GM12878 (cell line): ENCODE measurements around the gene TIAM1. TPM values are rescaled to one million over a fixed set of nuclear protein-coding genes. Genes with fewer than 3 reads are reported as not detected.
A peak's percentile ranks its signal among the peaks of the same experiment; 100 is the strongest.

ENCODE experiments used
- BACH1 ChIP-seq: fragments of 450-650 bp; IDR thresholded peaks from 2 replicates; pipeline ENCODE4 v1.6.1; 2017; ENCODE audit warnings: mild to moderate bottlenecking, borderline replicate concordance
- ESRRA ChIP-seq: IDR thresholded peaks from 2 replicates; pipeline ENCODE4 v1.6.1; 2012; ENCODE audit warnings: mild to moderate bottlenecking, low read length, improper control_type of control experiment
- GABPA ChIP-seq: IDR thresholded peaks from 2 replicates; pipeline ENCODE4 v1.6.1; 2014; ENCODE audit warnings: antibody characterized with exemption, low read depth, mild to moderate bottlenecking, inconsistent platforms
- HDAC6 ChIP-seq: fragments of 200-600 bp; sonication (generic); IDR thresholded peaks from one replicate; pipeline ENCODE4 v1.8.0; 2017; ENCODE audit warnings: antibody characterized with exemption; ENCODE audit not compliant: unreplicated experiment
- MEF2B ChIP-seq: fragments of 450-650 bp; IDR thresholded peaks from 2 replicates; pipeline ENCODE4 v1.6.1; 2018; ENCODE audit warnings: mild to moderate bottlenecking, moderate library complexity; ENCODE audit not compliant: partially characterized antibody, poor library complexity, severe bottlenecking
- NBN ChIP-seq: fragments of 450-650 bp; IDR thresholded peaks from 2 replicates; pipeline ENCODE4 v1.6.1; 2016
- NFYA ChIP-seq: IDR thresholded peaks from 2 replicates; pipeline ENCODE4 v1.6.1; 2011; ENCODE audit warnings: low read depth, mild to moderate bottlenecking, low read length, improper control_type of control experiment, borderline replicate concordance
- PAX5 ChIP-seq: IDR thresholded peaks from 2 replicates; pipeline ENCODE4 v1.6.1; 2011; ENCODE audit warnings: low read depth, low read length, borderline replicate concordance
- PML ChIP-seq: IDR thresholded peaks from 2 replicates; pipeline ENCODE4 v1.6.1; 2012; ENCODE audit warnings: low read length, inconsistent platforms
- POLR2AphosphoS5 ChIP-seq: IDR thresholded peaks from 2 replicates; pipeline ENCODE4 v1.6.1; 2011; ENCODE audit warnings: mild to moderate bottlenecking, low read length, inconsistent platforms
- RAD51 ChIP-seq: fragments of 450-650 bp; IDR thresholded peaks from 2 replicates; pipeline ENCODE4 v1.6.1; 2016; ENCODE audit warnings: moderate library complexity, mild to moderate bottlenecking, inconsistent platforms
- RUNX3 ChIP-seq: IDR thresholded peaks from 2 replicates; pipeline ENCODE4 v1.6.1; 2012; ENCODE audit warnings: low read length, inconsistent platforms
- SREBF1 ChIP-seq: IDR thresholded peaks from 2 replicates; pipeline ENCODE4 v1.6.1; 2012; ENCODE audit warnings: mild to moderate bottlenecking, low read length
- SRF ChIP-seq, 2 experiments: IDR thresholded peaks; 2 replicates each; pipeline ENCODE4 v1.6.1; 2011; ENCODE audit warnings: low read depth in 2 of 2, low read length in 2 of 2, mild to moderate bottlenecking in 1 of 2, moderate library complexity in 1 of 2
- polyA plus RNA-seq, 11 experiments: library from polyadenylated mRNA; depleted of rRNA in 4 of 11; unstranded in 6 of 11; stranded (reverse) in 5 of 11; fragments of >200 nt; fragmentation: Nextera tagmentation in 4 of 11; fragmentation: Illumina TruSeq in 1 of 11; extraction: Ambion mirVana in 4 of 11; extraction: Trizol in 1 of 11; gene quantifications; 1 replicate in 1 of 11; 2 replicates in 10 of 11; pipeline versions ENCODE4 v1.2.1 to v1.2.3, GENCODE V29; 2011 to 2016; ENCODE audit warnings: inconsistent platforms in 2 of 11, missing spikeins in 2 of 11, low read depth in 1 of 11
- total RNA-seq, 4 experiments: library from RNA; depleted of rRNA in 3 of 4; stranded (reverse); fragments of >200 nt in 3 of 4; fragmentation: Illumina TruSeq in 1 of 4; extraction: Trizol in 1 of 4; gene quantifications; 2 replicates each; pipeline versions ENCODE4 v1.2.1 to v1.2.3, GENCODE V29; 2013 to 2021
- TF ChIP-seq, protein P1 (sequence below): IDR thresholded peaks from 2 replicates; pipeline ENCODE4 v1.6.1; 2012; ENCODE audit warnings: improper control_type of control experiment, low read depth, low read length; ENCODE audit not compliant: insufficient replicate concordance
- TF ChIP-seq, protein P2 (sequence below): fragments of 450-650 bp; IDR thresholded peaks from 2 replicates; pipeline ENCODE4 v1.6.1; 2017; ENCODE audit warnings: low read depth, mild to moderate bottlenecking, moderate library complexity
- TF ChIP-seq, protein P3 (sequence below): IDR thresholded peaks from 2 replicates; pipeline ENCODE4 v1.6.1; 2012; ENCODE audit warnings: low read length, inconsistent platforms
- TF ChIP-seq, protein P4 (sequence below): IDR thresholded peaks from 2 replicates; pipeline ENCODE4 v1.6.1; 2011; ENCODE audit warnings: low read depth, low read length, improper control_type of control experiment, borderline replicate concordance
- TF ChIP-seq, protein P5 (sequence below): fragments of 450-650 bp; IDR thresholded peaks from 2 replicates; pipeline ENCODE4 v1.6.1; 2017; ENCODE audit warnings: mild to moderate bottlenecking, low read depth, inconsistent platforms; ENCODE audit not compliant: poor library complexity, severe bottlenecking

The TIAM1 gene
- total and polyA plus RNA-seq, 10 of the 15 experiments (the other 5 are each of a cell fraction or from before 2014, with no cell fraction given) = 0.31 to 35.9 (median 0.78) TPM

DNA sequence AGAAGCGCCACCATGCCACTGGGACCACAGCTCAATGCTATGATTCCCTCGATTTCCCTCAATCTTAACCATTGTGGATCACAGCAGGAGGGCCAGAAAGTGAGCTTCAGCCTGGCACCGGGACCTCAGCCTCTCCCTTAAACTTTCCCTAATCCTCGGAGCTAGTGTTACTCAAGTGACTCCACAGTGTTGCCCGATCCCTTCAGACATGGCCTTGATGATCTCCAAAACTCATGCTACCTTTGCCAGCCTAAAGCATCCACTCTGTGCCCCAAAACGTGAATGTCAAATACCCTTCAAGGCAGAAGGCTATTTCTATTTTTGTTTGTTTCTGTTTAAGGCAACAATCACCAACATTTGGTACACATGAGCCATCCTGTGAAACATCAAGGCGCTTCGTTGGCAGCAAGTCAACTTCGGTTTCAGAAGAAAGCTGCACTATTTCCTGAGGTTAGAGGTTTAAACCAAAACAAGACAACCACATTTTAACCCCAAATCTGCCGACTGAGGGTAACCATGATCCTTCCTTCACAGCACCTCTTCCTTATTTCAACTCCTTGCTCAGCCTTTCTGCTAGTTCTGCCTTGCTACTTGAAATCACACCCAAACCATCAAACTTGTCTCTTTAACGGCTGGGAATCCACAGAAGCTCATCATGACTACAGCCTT is 211.4 kb downstream of the TIAM1 start (continued):
- TF ChIP-seq, protein P1, sequence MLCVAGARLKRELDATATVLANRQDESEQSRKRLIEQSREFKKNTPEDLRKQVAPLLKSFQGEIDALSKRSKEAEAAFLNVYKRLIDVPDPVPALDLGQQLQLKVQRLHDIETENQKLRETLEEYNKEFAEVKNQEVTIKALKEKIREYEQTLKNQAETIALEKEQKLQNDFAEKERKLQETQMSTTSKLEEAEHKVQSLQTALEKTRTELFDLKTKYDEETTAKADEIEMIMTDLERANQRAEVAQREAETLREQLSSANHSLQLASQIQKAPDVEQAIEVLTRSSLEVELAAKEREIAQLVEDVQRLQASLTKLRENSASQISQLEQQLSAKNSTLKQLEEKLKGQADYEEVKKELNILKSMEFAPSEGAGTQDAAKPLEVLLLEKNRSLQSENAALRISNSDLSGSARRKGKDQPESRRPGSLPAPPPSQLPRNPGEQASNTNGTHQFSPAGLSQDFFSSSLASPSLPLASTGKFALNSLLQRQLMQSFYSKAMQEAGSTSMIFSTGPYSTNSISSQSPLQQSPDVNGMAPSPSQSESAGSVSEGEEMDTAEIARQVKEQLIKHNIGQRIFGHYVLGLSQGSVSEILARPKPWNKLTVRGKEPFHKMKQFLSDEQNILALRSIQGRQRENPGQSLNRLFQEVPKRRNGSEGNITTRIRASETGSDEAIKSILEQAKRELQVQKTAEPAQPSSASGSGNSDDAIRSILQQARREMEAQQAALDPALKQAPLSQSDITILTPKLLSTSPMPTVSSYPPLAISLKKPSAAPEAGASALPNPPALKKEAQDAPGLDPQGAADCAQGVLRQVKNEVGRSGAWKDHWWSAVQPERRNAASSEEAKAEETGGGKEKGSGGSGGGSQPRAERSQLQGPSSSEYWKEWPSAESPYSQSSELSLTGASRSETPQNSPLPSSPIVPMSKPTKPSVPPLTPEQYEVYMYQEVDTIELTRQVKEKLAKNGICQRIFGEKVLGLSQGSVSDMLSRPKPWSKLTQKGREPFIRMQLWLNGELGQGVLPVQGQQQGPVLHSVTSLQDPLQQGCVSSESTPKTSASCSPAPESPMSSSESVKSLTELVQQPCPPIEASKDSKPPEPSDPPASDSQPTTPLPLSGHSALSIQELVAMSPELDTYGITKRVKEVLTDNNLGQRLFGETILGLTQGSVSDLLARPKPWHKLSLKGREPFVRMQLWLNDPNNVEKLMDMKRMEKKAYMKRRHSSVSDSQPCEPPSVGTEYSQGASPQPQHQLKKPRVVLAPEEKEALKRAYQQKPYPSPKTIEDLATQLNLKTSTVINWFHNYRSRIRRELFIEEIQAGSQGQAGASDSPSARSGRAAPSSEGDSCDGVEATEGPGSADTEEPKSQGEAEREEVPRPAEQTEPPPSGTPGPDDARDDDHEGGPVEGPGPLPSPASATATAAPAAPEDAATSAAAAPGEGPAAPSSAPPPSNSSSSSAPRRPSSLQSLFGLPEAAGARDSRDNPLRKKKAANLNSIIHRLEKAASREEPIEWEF = peak; percentile 24
- TF ChIP-seq BACH1 = no peak
- peak in 1 of 2 experiments; percentile 57; a peak in 1 of 4 replicates for TF ChIP-seq SRF (IDR thresholded peaks at IDR 0.05; ENCODE audit: low read depth in 2 of 2, low read length in 2 of 2)
- TF ChIP-seq GABPA = no peak
- TF ChIP-seq, protein P2, sequence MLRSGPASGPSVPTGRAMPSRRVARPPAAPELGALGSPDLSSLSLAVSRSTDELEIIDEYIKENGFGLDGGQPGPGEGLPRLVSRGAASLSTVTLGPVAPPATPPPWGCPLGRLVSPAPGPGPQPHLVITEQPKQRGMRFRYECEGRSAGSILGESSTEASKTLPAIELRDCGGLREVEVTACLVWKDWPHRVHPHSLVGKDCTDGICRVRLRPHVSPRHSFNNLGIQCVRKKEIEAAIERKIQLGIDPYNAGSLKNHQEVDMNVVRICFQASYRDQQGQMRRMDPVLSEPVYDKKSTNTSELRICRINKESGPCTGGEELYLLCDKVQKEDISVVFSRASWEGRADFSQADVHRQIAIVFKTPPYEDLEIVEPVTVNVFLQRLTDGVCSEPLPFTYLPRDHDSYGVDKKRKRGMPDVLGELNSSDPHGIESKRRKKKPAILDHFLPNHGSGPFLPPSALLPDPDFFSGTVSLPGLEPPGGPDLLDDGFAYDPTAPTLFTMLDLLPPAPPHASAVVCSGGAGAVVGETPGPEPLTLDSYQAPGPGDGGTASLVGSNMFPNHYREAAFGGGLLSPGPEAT = peak; percentile 75
- TF ChIP-seq, protein P3, sequence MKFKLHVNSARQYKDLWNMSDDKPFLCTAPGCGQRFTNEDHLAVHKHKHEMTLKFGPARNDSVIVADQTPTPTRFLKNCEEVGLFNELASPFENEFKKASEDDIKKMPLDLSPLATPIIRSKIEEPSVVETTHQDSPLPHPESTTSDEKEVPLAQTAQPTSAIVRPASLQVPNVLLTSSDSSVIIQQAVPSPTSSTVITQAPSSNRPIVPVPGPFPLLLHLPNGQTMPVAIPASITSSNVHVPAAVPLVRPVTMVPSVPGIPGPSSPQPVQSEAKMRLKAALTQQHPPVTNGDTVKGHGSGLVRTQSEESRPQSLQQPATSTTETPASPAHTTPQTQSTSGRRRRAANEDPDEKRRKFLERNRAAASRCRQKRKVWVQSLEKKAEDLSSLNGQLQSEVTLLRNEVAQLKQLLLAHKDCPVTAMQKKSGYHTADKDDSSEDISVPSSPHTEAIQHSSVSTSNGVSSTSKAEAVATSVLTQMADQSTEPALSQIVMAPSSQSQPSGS = peak; percentile 36; the same call in 1 of the 2 replicates
- no peak for TF ChIP-seq HDAC6
- TF ChIP-seq SREBF1 = no peak
- TF ChIP-seq, protein P4, sequence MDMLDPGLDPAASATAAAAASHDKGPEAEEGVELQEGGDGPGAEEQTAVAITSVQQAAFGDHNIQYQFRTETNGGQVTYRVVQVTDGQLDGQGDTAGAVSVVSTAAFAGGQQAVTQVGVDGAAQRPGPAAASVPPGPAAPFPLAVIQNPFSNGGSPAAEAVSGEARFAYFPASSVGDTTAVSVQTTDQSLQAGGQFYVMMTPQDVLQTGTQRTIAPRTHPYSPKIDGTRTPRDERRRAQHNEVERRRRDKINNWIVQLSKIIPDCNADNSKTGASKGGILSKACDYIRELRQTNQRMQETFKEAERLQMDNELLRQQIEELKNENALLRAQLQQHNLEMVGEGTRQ = no peak
- TF ChIP-seq RUNX3 = peak; percentile 88
- TF ChIP-seq NBN = peak; percentile 64; the same call in 1 of the 2 replicates
- TF ChIP-seq POLR2AphosphoS5 = no peak
- TF ChIP-seq, protein P5, sequence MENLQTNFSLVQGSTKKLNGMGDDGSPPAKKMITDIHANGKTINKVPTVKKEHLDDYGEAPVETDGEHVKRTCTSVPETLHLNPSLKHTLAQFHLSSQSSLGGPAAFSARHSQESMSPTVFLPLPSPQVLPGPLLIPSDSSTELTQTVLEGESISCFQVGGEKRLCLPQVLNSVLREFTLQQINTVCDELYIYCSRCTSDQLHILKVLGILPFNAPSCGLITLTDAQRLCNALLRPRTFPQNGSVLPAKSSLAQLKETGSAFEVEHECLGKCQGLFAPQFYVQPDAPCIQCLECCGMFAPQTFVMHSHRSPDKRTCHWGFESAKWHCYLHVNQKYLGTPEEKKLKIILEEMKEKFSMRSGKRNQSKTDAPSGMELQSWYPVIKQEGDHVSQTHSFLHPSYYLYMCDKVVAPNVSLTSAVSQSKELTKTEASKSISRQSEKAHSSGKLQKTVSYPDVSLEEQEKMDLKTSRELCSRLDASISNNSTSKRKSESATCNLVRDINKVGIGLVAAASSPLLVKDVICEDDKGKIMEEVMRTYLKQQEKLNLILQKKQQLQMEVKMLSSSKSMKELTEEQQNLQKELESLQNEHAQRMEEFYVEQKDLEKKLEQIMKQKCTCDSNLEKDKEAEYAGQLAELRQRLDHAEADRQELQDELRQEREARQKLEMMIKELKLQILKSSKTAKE = peak; percentile 83
- peak; percentile 72 for TF ChIP-seq MEF2B
- TF ChIP-seq RAD51 = no peak
- TF ChIP-seq PAX5 = peak; percentile 87; the same call in 1 of the 2 replicates
- TF ChIP-seq NFYA = no peak
- no peak for TF ChIP-seq ESRRA
- no peak for TF ChIP-seq PML
